Psoas muscle (tissue), 8 donors: Measurements from ENCODE around the gene ZBTB7C. TPM values are rescaled to one million over a fixed set of nuclear protein-coding genes. Genes with fewer than 3 reads are reported as not detected.

Source experiments
- ATAC-seq, 4 donors: fragments of 200-7000 bp; cut with Tn5 transposase; one replicate each; pipeline ENCODE4 v1.9.1; 2020; ENCODE audit warnings: moderate library complexity in 3 of 4, mild to moderate bottlenecking in 2 of 4
- DNase-seq, 2 donors: peaks; one replicate each; pipeline ENCODE4 v3.0.0-alpha.2; 2020
- H3K27ac ChIP-seq: fragments of 200-600 bp; one replicate; pipeline ENCODE4 v1.8.0; 2022
- H3K27me3 ChIP-seq, 3 donors: fragments of 200-600 bp in 1 of 3; one replicate each; pipeline versions ENCODE4 v1.6.1 to v1.8.0; 2013 to 2022; ENCODE audit warnings: low read length in 2 of 3, mild to moderate bottlenecking in 2 of 3, moderate library complexity in 1 of 3; ENCODE audit not compliant: insufficient read depth in 3 of 3
- H3K36me3 ChIP-seq, 2 donors: fragments of 200-600 bp in 1 of 2; one replicate each; pipeline versions ENCODE4 v1.6.1 to v1.8.0; 2013 to 2022; ENCODE audit warnings: low read depth in 1 of 2, mild to moderate bottlenecking in 1 of 2, moderate library complexity in 1 of 2; ENCODE audit not compliant: insufficient read depth in 1 of 2
- H3K4me1 ChIP-seq: fragments of 200-600 bp; one replicate; pipeline ENCODE4 v1.8.0; 2022
- H3K4me3 ChIP-seq: fragments of 200-600 bp; one replicate; pipeline ENCODE4 v1.8.0; 2022; ENCODE audit warnings: mild to moderate bottlenecking
- H3K9me3 ChIP-seq: fragments of 200-600 bp; one replicate; pipeline ENCODE4 v1.8.0; 2022
- CTCF ChIP-seq: fragments of 200-600 bp; IDR thresholded peaks from one replicate; pipeline ENCODE4 v1.8.0; 2022; ENCODE audit warnings: antibody characterized with exemption
- WGBS, 3 donors: extraction: QIAGEN DNeasy Blood & Tissue Kit; methylation state at CpG; one replicate each; pipeline versions ENCODE4 v1.1.6 to v1.1.7; 2013; 5-methylcytosine and 5-hydroxymethylcytosine counted together
- intact Hi-C, 2 donors: fragments of 100-400 bp; cut with DNase I; formaldehyde crosslinking; loops; one replicate each; pipeline versions ENCODE4 v1.11.0 to v1.14.2; 2022
- polyA plus RNA-seq, 3 donors: library from polyadenylated mRNA; stranded (reverse); fragments of 200-250 nt; gene quantifications; one replicate each; pipeline ENCODE4 v1.2.3, GENCODE V29; 2013
- total RNA-seq, 4 donors: library from RNA; stranded (reverse); fragmentation: NEBNext Ultra II Directional in 2 of 4; extraction: Animal tissue kit (Norgen Biotek cat#: 25700) in 2 of 4; gene quantifications; one replicate each; pipeline versions ENCODE4 v1.2.1 to v1.2.4, GENCODE V29; 2021 to 2023
- donor health status: healthy with polysubstance abuse.
- donor health status: DM: no; HTN: no; CAD: no; lungs with moderate emphysema.
- donor health status: Bipolar disorder and iron deficiency.
- donor health status: healthy.
- donor health status: DM: yes; HTN: yes; CAD: no.
- donor health status: DM: no; HTN: no; CAD: no.
- donor health status: DM: no; HTN: no; CAD: no.
- donor health status: DM: yes; HTN: yes; CAD: no.

Gene ZBTB7C
- total and polyA plus RNA-seq, 7 donors: 0.34 to 2.9 (median 0.78) TPM

DNA sequence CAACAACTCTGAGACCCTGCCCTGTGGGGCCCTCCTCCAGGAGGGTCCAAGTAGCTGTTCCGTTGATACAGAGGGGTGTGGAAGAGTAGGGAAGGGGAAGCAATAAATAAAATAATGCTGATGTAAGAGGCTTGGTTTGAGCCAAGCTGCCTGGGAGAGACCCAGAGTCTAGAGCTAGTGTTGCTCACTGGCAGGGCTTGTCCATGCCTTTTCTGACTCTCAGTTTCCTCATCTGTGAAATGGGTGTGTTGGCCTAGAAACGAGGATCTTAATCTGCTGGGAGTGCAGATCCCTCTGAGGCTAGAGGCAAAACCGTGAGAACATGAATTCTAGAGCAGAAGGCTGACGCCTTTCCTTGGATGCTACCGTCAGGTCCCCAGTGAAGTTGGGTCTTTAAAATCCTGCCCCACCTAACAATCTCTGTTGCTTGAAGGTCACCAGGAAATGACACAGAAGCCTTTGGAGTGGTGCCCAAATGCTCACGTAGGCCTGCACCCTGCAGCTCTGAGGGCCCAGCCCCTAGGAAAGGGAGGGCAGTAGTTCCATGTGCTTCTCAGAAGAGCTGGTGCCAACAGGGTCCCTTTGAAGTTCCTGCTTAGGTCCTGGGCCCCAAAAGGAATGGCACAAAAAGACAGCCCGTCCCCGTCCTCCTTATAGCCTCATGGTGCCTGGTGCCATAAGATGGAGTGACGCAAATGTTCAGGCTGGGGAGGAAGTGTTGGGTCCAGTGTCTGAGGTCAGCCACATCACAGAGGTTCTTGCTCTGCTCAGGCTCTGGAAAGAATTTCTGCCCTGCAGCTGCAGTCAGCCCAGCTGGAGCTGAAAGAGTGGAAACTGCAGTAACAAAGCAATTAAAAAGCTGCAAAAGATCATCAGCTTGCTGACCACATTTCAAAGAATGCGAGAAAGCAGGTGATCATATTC lies 405.5 kb downstream of the ZBTB7C start:
- TF ChIP-seq CTCF: no peak
- H3K27ac ChIP-seq: peak overlapping the region; percentile 71
- DNase-seq (peak in 1 of 2 donors; percentile 41), ATAC-seq (peak in 3 of 4 donors; percentile 18 to 23 (median 22))
- H3K27me3 ChIP-seq: no peaks in the 10 kb centered on the region
- 54 to 57% (median 55%) methylated on average over 10 of the region's 10 CpGs for WGBS, 3 donors
- no peaks in the 10 kb centered on the region for H3K36me3 ChIP-seq
- H3K4me3 ChIP-seq: no peak overlapping the region
- peaks cover 12% of the 10 kb centered on the region for H3K4me1 ChIP-seq
- intact Hi-C loops: loop anchor here in 1 of 2 donors (5.0 kb wide), 1 partner anchor 66 kb away; no protein-coding TSS in a partner anchor
- H3K9me3 ChIP-seq: no peaks in the 10 kb centered on the region

DNA sequence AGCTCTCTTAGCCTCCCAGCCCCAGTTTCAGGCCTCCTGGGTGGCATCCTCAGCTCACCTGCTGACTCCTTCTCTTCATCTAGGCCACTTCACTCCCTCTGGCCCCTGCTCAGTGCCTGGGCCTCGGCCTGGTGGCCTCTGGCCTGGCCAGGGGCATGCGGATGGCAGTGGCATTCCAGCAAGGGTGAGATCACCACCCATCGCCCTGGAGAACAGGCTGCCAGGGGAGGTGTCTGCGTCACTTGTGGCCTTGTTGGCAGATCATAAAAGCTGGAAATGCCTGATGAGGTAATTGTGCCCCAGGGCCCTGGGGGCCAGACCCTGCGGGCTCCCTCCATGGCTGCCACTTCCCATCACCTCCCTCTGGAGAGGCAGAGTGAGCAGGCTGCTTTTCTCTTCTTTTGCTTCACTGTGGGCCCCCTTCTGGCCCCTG lies 406.2 kb downstream of the ZBTB7C start:
- DNase-seq: peak; percentile 65 to 67
- H3K27ac ChIP-seq: peak overlapping the region; percentile 71
- H3K9me3 ChIP-seq: no peaks in the 10 kb centered on the region
- no peak for TF ChIP-seq CTCF
- peaks cover 8% of the 10 kb centered on the region for H3K4me1 ChIP-seq
- H3K4me3 ChIP-seq: no peak overlapping the region
- intact Hi-C loops: loop anchor here in 1 of 2 donors (5.0 kb wide), 1 partner anchor 66 kb away; no protein-coding TSS in a partner anchor
- H3K27me3 ChIP-seq: no peaks in the 10 kb centered on the region
- WGBS, 3 donors: 20 to 23% (median 20%) methylated on average over 5 of the region's 5 CpGs
- ATAC-seq: peak; percentile 91 to 97 (median 94)
- H3K36me3 ChIP-seq: no peaks in the 10 kb centered on the region

- Histone ChIP-seq H3K27me3 (no peaks in the 10 kb centered on the region), H3K4me3 (no peak overlapping the region), H3K9me3 (peaks cover 6% of the 10 kb centered on the region), H3K27ac (no peak overlapping the region), H3K4me1 (peaks cover 8% of the 10 kb centered on the region), H3K36me3 (no peaks in the 10 kb centered on the region)
- ATAC-seq (no peak), DNase-seq (no peak)
- intact Hi-C loops: loop anchor here in 1 of 2 donors (5.0 kb wide), 1 partner anchor 63 kb away; no protein-coding TSS in a partner anchor
- TF ChIP-seq CTCF: no peak
- WGBS, 3 donors: 94 to 97% (median 95%) methylated on average over 4 of the region's 4 CpGs
Observed at GRCh38 chr18:48000701-48001100, 408.5 kb downstream of the ZBTB7C start.

DNA sequence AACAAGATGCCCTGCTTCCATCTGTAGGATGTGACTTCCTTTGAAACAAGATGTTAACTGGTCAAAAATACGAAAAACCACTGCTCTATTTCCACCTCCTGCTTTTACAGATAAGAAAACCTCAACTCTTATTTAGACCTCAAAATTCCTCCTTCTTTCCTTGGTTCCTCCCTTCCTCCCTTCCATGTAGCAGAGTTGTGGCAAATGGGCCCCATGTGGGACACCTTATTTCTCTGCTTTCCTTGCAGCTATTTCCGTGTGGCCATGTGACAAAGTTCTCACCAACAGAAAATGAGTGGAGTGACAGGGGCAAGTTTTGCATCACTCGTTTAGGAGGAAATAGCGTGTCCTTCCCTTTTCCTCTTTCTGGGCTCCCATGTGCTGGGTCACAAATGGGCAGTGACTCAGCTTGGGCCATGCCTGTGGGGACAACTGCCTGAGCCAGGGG lies 409.4 kb downstream of the ZBTB7C start:
- Histone ChIP-seq H3K4me3 (no peak overlapping the region), H3K9me3 (peaks cover 6% of the 10 kb centered on the region), H3K4me1 (peaks cover 8% of the 10 kb centered on the region), H3K36me3 (no peaks in the 10 kb centered on the region), H3K27me3 (no peaks in the 10 kb centered on the region), H3K27ac (no peak overlapping the region)
- WGBS, 3 donors: 67 to 76% (median 75%) methylated on average over 4 of the region's 4 CpGs
- ATAC-seq: no peak
- TF ChIP-seq CTCF: no peak
- intact Hi-C loops: loop anchor here in 1 of 2 donors (5.0 kb wide), 1 partner anchor 63 kb away; no protein-coding TSS in a partner anchor
- no peak for DNase-seq
